ENCODE data around the gene OR52B2. TPM values are rescaled to one million over a fixed set of nuclear protein-coding genes. Genes with fewer than 3 reads are reported as not detected.
A peak's percentile ranks its signal among the peaks of the same experiment; 100 is the strongest.

The OR52B2 gene
- not detected for total RNA-seq
- polyA plus RNA-seq: not detected

DNA sequence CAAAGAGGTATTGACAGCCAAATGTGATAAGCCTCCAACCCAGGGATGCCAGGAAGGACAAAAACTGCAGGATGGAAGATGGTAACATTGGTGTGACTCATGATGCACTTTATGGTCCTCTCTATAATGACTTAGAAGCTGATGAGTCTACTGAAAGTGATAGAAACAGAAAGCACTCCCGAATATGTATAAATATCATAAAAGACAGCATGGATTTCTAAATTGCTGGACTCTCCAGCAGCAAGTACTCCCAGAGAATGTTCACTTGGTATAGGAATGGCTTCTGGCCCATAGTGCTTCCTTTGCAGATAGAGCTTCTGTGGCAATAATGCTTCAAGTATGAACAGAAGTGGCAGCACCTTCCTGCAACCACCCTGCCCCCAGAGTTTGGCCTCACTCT, at the start of gene OR52B2:
Gene OR52B2, minus strand, starts transcription at position 101 of the 400 bp plus-strand sequence. Its CDS starts 0 bp downstream, at position 101.
- no peak for DNase-seq
- H3K9me3 Mint-ChIP-seq: peaks cover 0 to 4% (median 2%) of the 10 kb centered on the region in 7 donors
- Histone ChIP-seq H3K36me3 (ENCODE audit: control insufficient read depth, insufficient read depth, low read length) (no peaks in the 10 kb centered on the region), H3K4me1 (ENCODE audit: control insufficient read depth, insufficient read depth, low read length, poor library complexity, severe bottlenecking) (no peaks in the 10 kb centered on the region), H3K4me3 (ENCODE audit: low read depth, low read length) (no peak within 1 kb of the TSS), H3K27ac (ENCODE audit: insufficient read depth, low read length, poor library complexity, severe bottlenecking) (no peak within 1 kb of the TSS), H3K9me3 (ENCODE audit: control insufficient read depth in 2 of 2, low read length in 2 of 2) (peaks cover 1% of the 10 kb centered on the region in 2 experiments), H3K27me3 (ENCODE audit: control insufficient read depth, insufficient read depth, low read length) (peaks cover 6% of the 10 kb centered on the region)
- ATAC-seq (ENCODE audit: low read depth in 2 of 2): no peak
- H3K36me3 Mint-ChIP-seq: peaks cover 7% of the 10 kb centered on the region
- peaks cover 8% of the 10 kb centered on the region for H3K27me3 Mint-ChIP-seq
- no peaks in the 10 kb centered on the region for H3K4me1 Mint-ChIP-seq
- H3K4me3 Mint-ChIP-seq: no peak within 1 kb of the TSS
- H3K27ac Mint-ChIP-seq: no peak within 1 kb of the TSS

DNA sequence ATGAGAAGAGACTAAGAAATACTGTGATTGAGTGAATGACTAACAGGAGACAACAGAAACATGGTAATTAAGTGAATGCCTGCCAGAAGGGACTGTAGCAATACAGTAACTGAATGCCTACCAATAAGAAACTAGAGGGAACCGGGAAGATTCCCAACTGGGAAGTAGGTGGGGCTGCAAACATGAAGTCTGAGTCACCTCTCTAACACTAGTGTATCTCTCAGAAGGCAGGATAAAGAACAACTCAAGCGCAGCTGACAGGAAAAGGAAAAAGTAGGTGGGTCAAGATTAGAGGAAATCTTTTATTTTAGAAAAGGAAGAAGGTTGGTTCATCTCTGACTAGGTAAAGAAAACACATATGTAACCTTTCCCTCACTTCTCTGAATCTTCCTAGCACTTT, 49.2 kb upstream of the OR52B2 start:
- ATAC-seq (ENCODE audit: low read depth in 2 of 2) (no peak), DNase-seq (no peak)
- Histone ChIP-seq H3K4me1 (ENCODE audit: control insufficient read depth, insufficient read depth, low read length, poor library complexity, severe bottlenecking) (no peaks in the 10 kb centered on the region), H3K27me3 (ENCODE audit: control insufficient read depth, insufficient read depth, low read length) (no peaks in the 10 kb centered on the region), H3K9me3 (ENCODE audit: control insufficient read depth in 2 of 2, low read length in 2 of 2) (no peaks in the 10 kb centered on the region), H3K36me3 (ENCODE audit: control insufficient read depth, insufficient read depth, low read length) (peaks cover 79% of the 10 kb centered on the region), H3K4me3 (ENCODE audit: low read depth, low read length) (no peak overlapping the region), H3K27ac (ENCODE audit: insufficient read depth, low read length, poor library complexity, severe bottlenecking) (no peak overlapping the region)
- Mint-ChIP-seq H3K9me3 (no peaks in the 10 kb centered on the region), H3K27me3 (no peaks in the 10 kb centered on the region), H3K4me3 (no peak overlapping the region), H3K27ac (peak overlapping the region in 1 of 3 donors; percentile 21), H3K4me1 (peaks cover 5 to 24% (median 8%) of the 10 kb centered on the region in 4 donors), H3K36me3 (peaks cover 43% of the 10 kb centered on the region)

DNA sequence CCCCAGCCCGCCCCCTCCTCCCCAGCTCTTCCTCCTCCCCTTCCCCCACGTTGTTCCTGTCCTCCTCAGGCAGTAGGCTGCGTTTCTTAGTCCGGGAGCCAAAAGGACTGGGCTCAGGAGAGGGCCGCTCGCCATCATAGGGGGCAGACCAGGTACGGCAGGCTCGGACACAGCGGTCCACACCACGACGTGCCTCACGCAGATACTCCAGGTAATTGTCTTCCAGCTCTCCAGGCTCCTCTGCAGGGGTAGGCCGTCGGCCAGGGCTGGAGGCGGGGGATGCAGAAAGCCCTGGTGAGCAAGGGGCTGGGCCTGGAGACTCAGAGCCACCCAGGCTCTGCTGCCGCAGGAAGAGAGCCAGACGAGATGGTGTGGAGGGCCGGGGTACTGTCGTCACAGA, 47.6 kb upstream of the OR52B2 start:
- Histone ChIP-seq H3K27me3 (ENCODE audit: control insufficient read depth, insufficient read depth, low read length) (no peaks in the 10 kb centered on the region), H3K4me3 (ENCODE audit: low read depth, low read length) (no peak overlapping the region), H3K27ac (ENCODE audit: insufficient read depth, low read length, poor library complexity, severe bottlenecking) (no peak overlapping the region), H3K36me3 (ENCODE audit: control insufficient read depth, insufficient read depth, low read length) (peaks cover 73% of the 10 kb centered on the region), H3K9me3 (ENCODE audit: control insufficient read depth in 2 of 2, low read length in 2 of 2) (no peaks in the 10 kb centered on the region), H3K4me1 (ENCODE audit: control insufficient read depth, insufficient read depth, low read length, poor library complexity, severe bottlenecking) (no peaks in the 10 kb centered on the region)
- Mint-ChIP-seq H3K27me3 (no peaks in the 10 kb centered on the region), H3K27ac (no peak overlapping the region), H3K9me3 (no peaks in the 10 kb centered on the region), H3K4me3 (no peak overlapping the region), H3K4me1 (peaks cover 5 to 24% (median 8%) of the 10 kb centered on the region in 4 donors), H3K36me3 (peaks cover 43% of the 10 kb centered on the region)
- DNase-seq (no peak), ATAC-seq (ENCODE audit: low read depth in 2 of 2) (no peak)

DNA sequence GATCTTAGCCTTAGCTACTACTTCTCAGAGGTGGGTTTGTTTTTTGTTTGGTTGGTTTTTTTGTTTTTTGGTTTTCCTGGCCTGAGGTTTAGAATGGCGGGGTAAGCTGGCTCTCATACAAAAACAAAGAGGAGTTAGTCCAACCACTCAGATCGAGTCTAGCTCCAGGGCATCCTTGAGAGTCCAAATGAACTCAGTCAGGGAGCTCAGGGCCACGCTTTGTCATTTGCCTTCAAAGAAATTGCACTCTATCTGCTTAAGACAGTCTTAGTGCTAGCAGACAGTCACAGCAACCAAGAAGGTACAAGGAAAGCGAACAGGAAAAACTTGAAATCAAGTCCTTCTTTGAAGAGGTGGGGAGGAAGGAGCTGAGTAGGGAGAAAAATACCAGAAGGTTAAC, 46.4 kb upstream of the OR52B2 start:
- Histone ChIP-seq H3K27me3 (ENCODE audit: control insufficient read depth, insufficient read depth, low read length) (no peaks in the 10 kb centered on the region), H3K4me3 (ENCODE audit: low read depth, low read length) (no peak overlapping the region), H3K36me3 (ENCODE audit: control insufficient read depth, insufficient read depth, low read length) (peaks cover 71% of the 10 kb centered on the region), H3K9me3 (ENCODE audit: control insufficient read depth in 2 of 2, low read length in 2 of 2) (no peaks in the 10 kb centered on the region), H3K4me1 (ENCODE audit: control insufficient read depth, insufficient read depth, low read length, poor library complexity, severe bottlenecking) (no peaks in the 10 kb centered on the region), H3K27ac (ENCODE audit: insufficient read depth, low read length, poor library complexity, severe bottlenecking) (no peak overlapping the region)
- peak overlapping the region in 1 of 3 donors; percentile 57 for H3K27ac Mint-ChIP-seq
- H3K36me3 Mint-ChIP-seq: peaks cover 34% of the 10 kb centered on the region
- no peaks in the 10 kb centered on the region for H3K9me3 Mint-ChIP-seq
- H3K4me3 Mint-ChIP-seq: no peak overlapping the region
- peaks cover 1 to 21% (median 8%) of the 10 kb centered on the region in 4 donors for H3K4me1 Mint-ChIP-seq
- ATAC-seq (ENCODE audit: low read depth in 2 of 2) (no peak), DNase-seq (no peak)
- no peaks in the 10 kb centered on the region for H3K27me3 Mint-ChIP-seq

DNA sequence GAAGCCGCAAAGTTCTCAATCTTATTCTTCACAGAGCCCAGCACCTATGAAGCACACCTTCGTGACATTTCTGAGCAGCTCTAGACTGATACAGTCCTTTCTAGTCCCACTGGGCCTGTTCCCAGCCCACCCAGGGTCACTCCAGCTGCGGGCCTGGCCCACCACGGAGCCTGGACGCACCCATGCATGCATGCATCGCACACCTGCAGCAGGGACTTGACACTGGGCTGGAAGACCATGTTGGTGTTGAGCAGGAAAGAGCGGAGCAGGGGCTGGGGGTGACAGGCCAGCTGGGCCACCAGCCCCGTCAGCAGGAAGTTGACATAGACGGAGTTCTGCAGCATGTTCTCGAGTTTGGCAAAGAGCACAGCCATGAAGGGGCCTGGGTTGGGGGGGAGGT, 44.4 kb upstream of the OR52B2 start:
- Mint-ChIP-seq H3K27ac (peak overlapping the region in 1 of 3 donors; percentile 39), H3K4me3 (no peak overlapping the region), H3K9me3 (no peaks in the 10 kb centered on the region), H3K27me3 (no peaks in the 10 kb centered on the region), H3K36me3 (peaks cover 22% of the 10 kb centered on the region), H3K4me1 (peaks cover 0 to 9% (median 5%) of the 10 kb centered on the region in 4 donors)
- Histone ChIP-seq H3K27ac (ENCODE audit: insufficient read depth, low read length, poor library complexity, severe bottlenecking) (no peak overlapping the region), H3K9me3 (ENCODE audit: control insufficient read depth in 2 of 2, low read length in 2 of 2) (no peaks in the 10 kb centered on the region), H3K27me3 (ENCODE audit: control insufficient read depth, insufficient read depth, low read length) (no peaks in the 10 kb centered on the region), H3K4me3 (ENCODE audit: low read depth, low read length) (no peak overlapping the region), H3K4me1 (ENCODE audit: control insufficient read depth, insufficient read depth, low read length, poor library complexity, severe bottlenecking) (no peaks in the 10 kb centered on the region), H3K36me3 (ENCODE audit: control insufficient read depth, insufficient read depth, low read length) (peaks cover 65% of the 10 kb centered on the region)
- no peak for DNase-seq
- no peak for ATAC-seq (ENCODE audit: low read depth in 2 of 2)

DNA sequence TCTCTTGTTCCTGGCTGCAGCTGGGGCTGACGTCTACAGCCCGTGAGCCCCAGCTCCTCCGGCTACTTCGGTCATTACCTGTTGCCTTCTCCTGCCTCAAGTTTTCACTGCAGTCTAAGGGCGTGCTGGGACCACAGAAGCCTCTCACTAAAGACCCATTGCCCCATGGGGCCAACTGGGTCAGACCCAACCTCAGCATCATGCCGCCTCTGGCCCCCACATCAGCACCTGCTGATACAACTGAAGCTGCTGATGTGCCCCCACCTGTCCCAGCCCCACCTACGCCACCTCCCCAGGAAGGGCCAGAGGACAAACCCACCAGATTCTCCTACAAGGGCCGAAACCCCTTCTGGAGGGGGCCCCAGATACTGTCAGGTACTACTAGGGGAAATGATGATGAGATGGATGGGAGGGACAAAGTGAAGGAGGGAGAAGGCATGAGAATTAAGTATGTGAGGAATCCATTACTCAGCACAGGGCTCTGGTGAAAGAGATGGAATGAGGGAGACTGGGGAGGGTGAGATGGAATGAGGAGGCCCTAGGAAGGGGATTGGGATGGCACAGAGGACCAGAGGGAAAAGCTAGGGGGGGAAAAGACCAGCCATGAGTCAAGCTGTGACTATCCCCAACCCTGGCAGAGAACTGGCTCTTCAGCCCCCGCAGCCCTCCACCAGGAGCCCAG, 40.3 kb upstream of the OR52B2 start:
- H3K9me3 ChIP-seq (ENCODE audit: control insufficient read depth in 2 of 2, low read length in 2 of 2): no peaks in the 10 kb centered on the region
- peaks cover 47% of the 10 kb centered on the region for H3K36me3 ChIP-seq (ENCODE audit: control insufficient read depth, insufficient read depth, low read length)
- Mint-ChIP-seq H3K9me3 (peaks cover 0 to 2% (median 0%) of the 10 kb centered on the region in 7 donors), H3K27ac (peak overlapping the region in 2 of 3 donors; percentile 50 to 51), H3K4me3 (no peak overlapping the region), H3K4me1 (no peaks in the 10 kb centered on the region), H3K36me3 (peaks cover 11% of the 10 kb centered on the region), H3K27me3 (no peaks in the 10 kb centered on the region)
- no peak for ATAC-seq (ENCODE audit: low read depth in 2 of 2)
- no peak overlapping the region for H3K4me3 ChIP-seq (ENCODE audit: low read depth, low read length)
- H3K27ac ChIP-seq (ENCODE audit: insufficient read depth, low read length, poor library complexity, severe bottlenecking): no peak overlapping the region
- no peaks in the 10 kb centered on the region for H3K4me1 ChIP-seq (ENCODE audit: control insufficient read depth, insufficient read depth, low read length, poor library complexity, severe bottlenecking)
- no peaks in the 10 kb centered on the region for H3K27me3 ChIP-seq (ENCODE audit: control insufficient read depth, insufficient read depth, low read length)
- no peak for DNase-seq

DNA sequence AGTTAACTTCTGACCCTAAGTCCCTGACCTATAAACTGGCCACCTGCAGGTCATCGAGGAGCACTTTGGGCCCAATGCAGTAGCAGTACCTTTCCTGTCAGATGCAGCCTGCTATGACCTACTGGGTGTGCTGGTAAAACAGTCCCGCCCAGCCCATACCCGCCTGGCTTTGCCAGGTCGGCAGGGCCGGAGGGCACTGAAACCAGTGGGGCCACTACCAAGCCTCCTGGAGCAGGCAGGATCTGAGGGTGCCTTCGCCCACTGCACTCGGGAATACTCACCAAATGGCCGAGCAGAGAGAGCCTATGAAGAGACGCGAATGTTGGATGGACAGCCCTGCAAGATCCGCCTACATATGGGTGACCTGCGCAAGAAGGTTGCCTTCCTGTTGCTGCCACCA, 39.7 kb upstream of the OR52B2 start:
- ATAC-seq (ENCODE audit: low read depth in 2 of 2): no peak

More for the DNA sequence above, 39.7 kb upstream of the OR52B2 start:
- peaks cover 46% of the 10 kb centered on the region for H3K36me3 ChIP-seq (ENCODE audit: control insufficient read depth, insufficient read depth, low read length)
- no peaks in the 10 kb centered on the region for H3K9me3 ChIP-seq (ENCODE audit: control insufficient read depth in 2 of 2, low read length in 2 of 2)
- Mint-ChIP-seq H3K4me1 (peaks cover 0 to 3% (median 0%) of the 10 kb centered on the region in 4 donors), H3K4me3 (no peak overlapping the region), H3K9me3 (peaks cover 0 to 2% (median 0%) of the 10 kb centered on the region in 7 donors), H3K27me3 (no peaks in the 10 kb centered on the region), H3K36me3 (peaks cover 11% of the 10 kb centered on the region), H3K27ac (no peak overlapping the region)
- DNase-seq: no peak
- no peak overlapping the region for H3K27ac ChIP-seq (ENCODE audit: insufficient read depth, low read length, poor library complexity, severe bottlenecking)
- H3K4me1 ChIP-seq (ENCODE audit: control insufficient read depth, insufficient read depth, low read length, poor library complexity, severe bottlenecking): no peaks in the 10 kb centered on the region
- H3K4me3 ChIP-seq (ENCODE audit: low read depth, low read length): no peak overlapping the region
- H3K27me3 ChIP-seq (ENCODE audit: control insufficient read depth, insufficient read depth, low read length): no peaks in the 10 kb centered on the region

Data from CD4-positive, CD25-positive, alpha-beta regulatory T cell (primary cell).